Endothelial cell of umbilical vein (primary cell): ENCODE measurements around the gene ROPN1L. TPM values are rescaled to one million over a fixed set of nuclear protein-coding genes. Genes with fewer than 3 reads are reported as not detected.

ENCODE experiments used
- BruUV-seq: library from RNA; stranded (reverse); fragments of 400-500 nt; replicated peaks from 2 replicates; lab custom pipeline; 2021; lab: Mats Ljungman, UMichigan
- CTCF ChIA-PET: fragments of 300-600, 350-600 bp; sonication (Branson Sonifier 250); formaldehyde crosslinking; loops from one replicate; lab custom pipeline; 2021; ENCODE audit warnings: antibody characterized with exemption, inconsistent platforms; lab: Charles Lee
- POLR2A ChIA-PET: fragments of 300-600, 350-600 bp; sonication (Branson Sonifier 250); formaldehyde crosslinking; loops from one replicate; lab custom pipeline; 2021; ENCODE audit warnings: antibody characterized with exemption, inconsistent platforms; lab: Charles Lee
- DNase-seq: peaks from one replicate; pipeline ENCODE4 v3.0.0-alpha.2; 2011; ENCODE audit warnings: low read depth, low spot score
- FAIRE-seq: peaks from 2 replicates; lab custom pipeline; 2011; peaks lifted over from hg19 to GRCh38; lab: Jason Lieb, UNC
- H2AFZ ChIP-seq: 2 replicates; pipeline ENCODE4 v1.6.0; 2012; ENCODE audit warnings: low read depth, low read length, control low read depth, inconsistent platforms
- H3K27ac ChIP-seq: 2 replicates; pipeline ENCODE4 v1.5.1; 2011; ENCODE audit warnings: low read depth, mild to moderate bottlenecking, control low read depth, low read length, moderate library complexity; ENCODE audit not compliant: insufficient read depth
- H3K27me3 ChIP-seq, 2 experiments: 2 replicates each; pipeline versions ENCODE4 v1.6.0 to v1.6.1; 2011; ENCODE audit warnings: low read length in 2 of 2, mixed read lengths in 1 of 2; ENCODE audit not compliant: control insufficient read depth in 2 of 2, insufficient read depth in 2 of 2
- H3K36me3 ChIP-seq, 2 experiments: 2 replicates in 1 of 2; 3 replicates in 1 of 2; pipeline ENCODE4 v1.5.1; 2011; ENCODE audit warnings: low read length in 2 of 2, mild to moderate bottlenecking in 1 of 2, moderate library complexity in 1 of 2; ENCODE audit not compliant: control insufficient read depth in 2 of 2, insufficient read depth in 2 of 2; ENCODE audit errors: extremely low read depth in 1 of 2
- H3K4me1 ChIP-seq: 3 replicates; pipeline ENCODE4 v1.5.1; 2011; ENCODE audit warnings: mild to moderate bottlenecking, low read length; ENCODE audit not compliant: control insufficient read depth, insufficient read depth; ENCODE audit errors: extremely low read depth
- H3K4me2 ChIP-seq: 2 replicates; pipeline ENCODE4 v1.6.1; 2011; ENCODE audit warnings: low read length, control low read depth, mixed read lengths; ENCODE audit not compliant: insufficient read depth
- H3K4me3 ChIP-seq, 3 experiments: fragments of 200-600 bp in 1 of 3; sonication (generic), shearing (Covaris generic) in 1 of 3; replicated peaks in 1 of 3; 2 replicates each; pipeline ENCODE4 v1.5.1; 2011 to 2016; ENCODE audit warnings: control low read depth in 3 of 3, low read length in 3 of 3, mild to moderate bottlenecking in 2 of 3, inconsistent platforms in 1 of 3, low read depth in 1 of 3, moderate library complexity in 1 of 3; ENCODE audit not compliant: insufficient read depth in 1 of 3
- H3K79me2 ChIP-seq: 2 replicates; pipeline ENCODE4 v1.6.0; 2012; ENCODE audit warnings: low read length, inconsistent platforms; ENCODE audit not compliant: control insufficient read depth, insufficient read depth
- H3K9ac ChIP-seq: replicated peaks from 2 replicates; pipeline ENCODE3; 2011; ENCODE audit warnings: low read length, control low read depth; ENCODE audit not compliant: insufficient read depth; ENCODE audit errors: extremely low read depth
- H3K9me1 ChIP-seq: replicated peaks from 3 replicates; pipeline ENCODE4 v1.6.0; 2011; ENCODE audit warnings: mild to moderate bottlenecking, low read length; ENCODE audit not compliant: control insufficient read depth, insufficient read depth; ENCODE audit errors: extremely low read depth
- H3K9me3 ChIP-seq: replicated peaks from 2 replicates; pipeline ENCODE4 v1.5.1; 2012; ENCODE audit warnings: low read length, inconsistent platforms; ENCODE audit not compliant: control insufficient read depth, insufficient read depth
- H4K20me1 ChIP-seq: replicated peaks from 2 replicates; pipeline ENCODE3; 2011; ENCODE audit warnings: mild to moderate bottlenecking, low read length; ENCODE audit not compliant: control insufficient read depth, insufficient read depth; ENCODE audit errors: extremely low read depth
- FOS ChIP-seq: IDR thresholded peaks from 2 replicates; pipeline ENCODE4 v1.6.1; 2011; ENCODE audit warnings: mild to moderate bottlenecking, low read length, moderate library complexity, borderline replicate concordance; ENCODE audit not compliant: insufficient read depth
- GATA2 ChIP-seq: IDR thresholded peaks from 2 replicates; pipeline ENCODE4 v1.7.0; 2011; ENCODE audit warnings: low read depth, mild to moderate bottlenecking, moderate library complexity, mixed read lengths, low read length; ENCODE audit not compliant: insufficient read length, insufficient read depth
- JUN ChIP-seq: IDR thresholded peaks from 2 replicates; pipeline ENCODE4 v1.6.1; 2011; ENCODE audit warnings: borderline replicate concordance, low read depth; ENCODE audit not compliant: insufficient read length, insufficient read depth
- MYC ChIP-seq: IDR thresholded peaks from one replicate; pipeline ENCODE4 v1.6.1; 2011; ENCODE audit warnings: mild to moderate bottlenecking, low read depth, low read length
- POLR2A ChIP-seq: IDR thresholded peaks from 2 replicates; pipeline ENCODE4 v1.6.1; 2012; ENCODE audit warnings: low read depth, mild to moderate bottlenecking, control low read depth, low read length
- POLR2AphosphoS5 ChIP-seq: IDR thresholded peaks from 2 replicates; pipeline ENCODE4 v1.6.1; 2012; ENCODE audit warnings: low read depth, mild to moderate bottlenecking, control low read depth, low read length, moderate library complexity; ENCODE audit not compliant: insufficient read depth
- dilution Hi-C: fragments of 300-500 bp; cut with MboI; formaldehyde crosslinking; loops from one replicate; pipeline ENCODE4 v1.15.0; 2019; ENCODE audit warnings: low sequenced_read_pairs; ENCODE audit not compliant: extremely low pct_ligation_motif_present
- intact Hi-C: fragments of 100-400 bp; cut with micrococcal nuclease; formaldehyde crosslinking; loops from one replicate; pipeline ENCODE4 v1.10.0; 2022
- polyA plus RNA-seq, 4 experiments: library from polyadenylated mRNA; depleted of rRNA in 3 of 4; stranded (reverse) in 3 of 4; unstranded in 1 of 4; fragments of >200 nt; gene quantifications; 2 replicates each; pipeline versions ENCODE4 v1.2.1 to v1.2.3, GENCODE V29; 2011 to 2012; ENCODE audit warnings: missing spikeins in 1 of 4
- total RNA-seq: library from RNA; stranded (reverse); gene quantifications from 2 replicates; pipeline ENCODE4 v1.2.3, GENCODE V29; 2021
- TF ChIP-seq, protein P1 (sequence below): IDR thresholded peaks from 2 replicates; pipeline ENCODE4 v1.6.1; 2011; ENCODE audit not compliant: insufficient read depth, insufficient read length

ROPN1L gene
- total and polyA plus RNA-seq, 2 donors (not counting 3 experiments of a cell fraction or from before 2014, with no cell fraction given) = 0.30 to 0.60 TPM

DNA sequence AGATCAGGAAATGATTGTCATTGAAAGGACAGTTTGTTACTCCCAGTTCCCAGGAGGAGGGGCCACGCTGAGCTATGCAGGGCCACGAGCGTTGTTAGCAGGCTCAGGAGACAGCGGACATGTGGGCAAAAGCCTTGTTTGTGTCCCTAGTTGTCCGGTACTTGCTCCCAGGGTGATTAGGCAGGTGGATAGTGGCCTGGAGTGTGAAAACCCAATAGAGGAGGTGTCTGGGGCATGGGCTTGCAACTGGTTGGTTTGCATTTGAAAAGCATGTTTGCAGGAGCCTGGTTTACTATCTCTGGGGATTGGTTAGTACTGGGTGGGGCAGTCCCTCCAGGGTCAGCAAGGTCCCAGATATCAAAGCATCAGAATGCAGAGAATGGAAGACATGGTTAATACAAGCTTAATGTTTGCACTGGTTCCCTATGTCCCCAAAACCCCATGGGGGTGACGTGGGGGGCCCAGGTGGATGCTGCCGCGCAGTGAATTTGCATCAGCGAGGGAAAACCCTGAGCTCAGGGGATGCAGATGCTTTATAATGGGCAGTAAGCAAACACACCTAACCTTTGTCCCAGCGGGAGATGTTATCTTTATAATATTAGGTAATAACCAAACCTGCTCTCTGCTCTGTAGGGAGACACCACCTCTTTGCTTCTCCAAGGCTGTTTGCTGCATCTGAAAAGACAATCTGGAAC, 39.7 kb downstream of the ROPN1L start:
- Histone ChIP-seq H3K27ac (no peak overlapping the region), H3K9me3 (no peaks in the 10 kb centered on the region), H3K4me3 (no peak overlapping the region), H3K9ac (no peak overlapping the region), H3K4me1 (no peaks in the 10 kb centered on the region), H3K4me2 (no peak overlapping the region), H3K79me2 (no peaks in the 10 kb centered on the region), H2AFZ (no peak overlapping the region), H3K36me3 (no peaks in the 10 kb centered on the region), H3K9me1 (no peaks in the 10 kb centered on the region), H3K27me3 (no peaks in the 10 kb centered on the region), H4K20me1 (no peaks in the 10 kb centered on the region)
- ChIA-PET CTCF (interaction anchor here (0.9 to 1.9 kb wide), 4 partner anchors 14 to 146 kb away, joined by 3 to 4 read pairs (median 4); no protein-coding TSS in a partner anchor), POLR2A (interaction anchor here (0.6 kb wide), 1 partner anchor 123 kb away, joined by 4 read pairs; no protein-coding TSS in a partner anchor)
- no peak for FAIRE-seq
- no TSS peak for BruUV-seq
- dilution Hi-C loops (no loop called here), intact Hi-C loops (no loop called here)
- TF ChIP-seq, protein P1, sequence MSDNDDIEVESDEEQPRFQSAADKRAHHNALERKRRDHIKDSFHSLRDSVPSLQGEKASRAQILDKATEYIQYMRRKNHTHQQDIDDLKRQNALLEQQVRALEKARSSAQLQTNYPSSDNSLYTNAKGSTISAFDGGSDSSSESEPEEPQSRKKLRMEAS = no peak
- no peak for TF ChIP-seq GATA2
- no peak for TF ChIP-seq MYC
- no peak for TF ChIP-seq JUN
- no peak for TF ChIP-seq FOS
- TF ChIP-seq POLR2AphosphoS5 = no peak
- TF ChIP-seq POLR2A = no peak
- DNase-seq = no peak
